HK-2 (cell line): Measurements from ENCODE around the gene TRERF1.

Experiments
- DNase-seq: peaks from one replicate; pipeline ENCODE4 v3.0.0-alpha.2; 2018; ENCODE audit not compliant: unreplicated experiment

Gene TRERF1

DNA sequence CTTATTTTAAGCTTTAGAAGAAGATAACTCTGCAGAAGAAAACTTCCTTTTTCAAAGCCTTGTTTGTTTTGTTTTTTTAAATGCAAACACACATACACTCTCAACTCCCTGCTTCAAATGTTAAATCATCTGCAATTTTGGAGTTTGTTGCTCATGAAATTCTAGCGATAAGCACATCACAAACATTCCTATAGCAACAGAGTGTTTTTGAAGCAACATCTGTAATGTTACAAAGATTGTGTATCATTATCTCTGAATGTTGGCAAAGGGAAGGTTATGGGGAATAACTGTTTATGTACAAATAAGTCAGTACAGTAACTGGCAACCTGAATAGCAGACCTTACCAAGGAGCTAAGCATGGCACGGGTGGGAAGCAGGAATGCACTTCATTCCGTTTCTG lies 149.3 kb downstream of the TRERF1 start:
- DNase-seq = no peak

DNA sequence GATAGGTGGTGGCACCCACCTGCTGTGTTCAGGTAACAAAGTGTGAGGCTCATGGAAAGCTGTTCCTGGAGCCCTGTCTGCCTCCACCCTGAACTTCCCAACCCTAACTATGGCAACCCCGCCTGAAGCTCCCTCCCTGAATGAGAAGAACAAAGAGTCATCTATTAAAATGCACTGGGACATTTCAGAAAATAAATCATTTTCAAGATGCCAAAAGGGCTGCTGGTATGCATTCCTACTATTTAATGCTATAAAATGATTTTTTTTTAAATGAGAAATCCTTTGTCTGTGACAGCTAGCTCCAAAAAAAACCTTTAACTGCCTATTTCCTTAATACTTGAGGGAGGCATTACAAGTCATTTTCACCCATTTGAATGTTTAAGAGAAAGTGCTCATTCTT lies 149.7 kb downstream of the TRERF1 start:
- DNase-seq = no peak

DNA sequence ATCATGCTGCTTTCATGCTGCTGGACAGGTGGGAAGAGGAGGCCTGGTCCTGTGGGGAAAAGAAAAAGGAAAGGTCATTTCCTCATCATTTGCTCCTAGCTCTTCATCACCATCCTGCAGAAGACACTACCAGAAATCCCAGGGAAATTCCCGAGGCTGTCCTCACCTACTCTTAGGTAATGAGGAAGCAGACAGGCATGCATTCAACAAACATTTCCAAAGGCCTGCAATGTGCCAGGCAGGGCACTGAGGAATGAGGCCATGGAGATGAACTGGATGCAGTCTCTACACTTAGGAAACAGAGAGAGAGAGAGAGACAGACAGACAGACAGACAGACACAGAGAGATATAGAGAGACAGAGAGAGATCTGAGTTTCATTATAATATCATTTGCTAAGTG lies 151.0 kb downstream of the TRERF1 start:
- no peak for DNase-seq

DNA sequence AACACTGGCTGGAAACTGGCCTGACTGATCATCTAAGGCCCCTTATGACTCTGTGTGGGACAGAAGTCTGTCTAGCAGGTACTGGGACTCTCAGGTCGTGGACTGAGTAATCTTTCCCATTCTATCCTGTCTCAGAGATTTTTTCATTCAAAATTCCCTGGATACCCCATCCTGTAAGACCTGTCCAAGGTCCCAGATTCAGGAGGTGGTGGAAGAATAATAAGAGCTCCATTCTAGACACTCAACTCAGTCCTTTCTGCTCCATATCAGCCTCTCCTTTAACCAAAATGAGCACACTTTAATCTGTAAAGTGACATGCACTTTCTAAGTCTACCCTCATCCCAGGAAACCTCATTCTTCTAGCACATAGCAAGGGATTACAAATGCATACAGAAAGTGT lies 151.5 kb downstream of the TRERF1 start:
- no peak for DNase-seq

DNA sequence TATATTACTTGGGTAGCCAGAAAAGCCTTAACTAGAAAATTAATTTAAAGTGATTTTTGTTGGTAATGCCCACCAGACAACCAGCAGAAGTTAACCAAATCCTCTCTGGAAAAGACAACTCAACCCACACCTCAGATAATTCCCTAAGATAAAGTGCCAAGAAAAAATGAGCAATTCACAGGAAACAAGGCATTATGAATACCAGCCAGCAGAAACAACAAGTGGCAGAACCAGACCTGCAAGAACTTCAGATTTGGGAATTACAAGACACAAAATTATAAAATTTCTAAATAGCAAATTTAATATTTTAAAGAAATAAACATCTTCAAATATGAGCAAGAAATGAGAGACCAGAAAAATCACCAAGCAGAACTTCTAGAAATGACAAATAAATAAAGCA lies 154.1 kb downstream of the TRERF1 start:
- DNase-seq = no peak

- DNase-seq = no peak
These were observed 155.1 kb downstream of the TRERF1 start for GRCh38 chr6:42296614-42297013.

GRCh38 chr6:42295677-42296076 lies 156.0 kb downstream of the TRERF1 start:
- DNase-seq = no peak

DNA sequence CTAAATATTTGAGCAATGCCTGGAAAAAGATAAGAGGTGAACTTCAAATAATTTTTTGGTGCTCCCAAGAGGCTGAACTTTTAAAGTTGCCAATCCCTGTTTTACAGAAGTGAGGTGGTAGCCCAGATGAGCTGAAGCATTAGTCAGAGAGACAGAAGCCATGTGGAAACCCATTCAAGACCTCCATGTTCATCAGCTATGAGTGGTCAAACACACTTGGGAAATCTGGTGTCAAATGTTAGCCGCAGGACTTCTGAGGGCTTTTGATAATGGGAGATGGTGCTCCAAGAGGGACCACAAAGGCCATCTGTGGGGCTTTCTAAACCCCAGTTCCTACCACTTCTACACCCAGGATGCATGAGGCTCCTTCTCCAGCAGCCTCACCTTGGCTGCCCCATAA lies 156.5 kb downstream of the TRERF1 start:
- no peak for DNase-seq

- DNase-seq = peak; percentile 49
These were observed 157.0 kb downstream of the TRERF1 start for GRCh38 chr6:42294759-42295158.

DNA sequence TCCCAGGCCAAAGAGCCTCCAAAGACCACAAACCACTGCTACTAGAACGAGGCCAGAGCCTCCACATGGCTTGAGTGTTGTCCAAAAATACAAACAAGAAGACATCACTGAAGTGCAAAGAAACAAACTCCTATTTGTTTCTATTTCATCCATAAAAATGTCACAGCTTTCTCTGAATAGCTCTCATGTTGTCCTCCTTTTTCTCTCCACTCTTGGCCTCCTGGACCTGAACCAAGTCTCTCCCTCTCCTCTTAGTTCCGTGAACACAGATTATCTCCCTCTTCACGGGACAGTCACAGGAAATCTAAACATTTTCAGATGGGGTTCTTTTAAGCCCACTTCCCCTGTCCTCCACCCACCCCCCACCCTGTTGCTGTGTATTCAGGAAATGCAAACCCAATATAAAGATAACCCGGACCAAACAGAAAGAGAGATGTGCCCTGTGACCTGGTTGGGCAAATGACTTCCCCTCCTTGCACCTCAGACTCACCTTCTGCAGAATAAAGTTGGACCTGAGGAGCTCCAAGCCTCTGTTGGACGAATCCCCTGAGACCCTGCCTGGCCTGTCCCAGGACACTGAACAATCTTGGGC lies 158.2 kb downstream of the TRERF1 start:
- DNase-seq = no peak

DNA sequence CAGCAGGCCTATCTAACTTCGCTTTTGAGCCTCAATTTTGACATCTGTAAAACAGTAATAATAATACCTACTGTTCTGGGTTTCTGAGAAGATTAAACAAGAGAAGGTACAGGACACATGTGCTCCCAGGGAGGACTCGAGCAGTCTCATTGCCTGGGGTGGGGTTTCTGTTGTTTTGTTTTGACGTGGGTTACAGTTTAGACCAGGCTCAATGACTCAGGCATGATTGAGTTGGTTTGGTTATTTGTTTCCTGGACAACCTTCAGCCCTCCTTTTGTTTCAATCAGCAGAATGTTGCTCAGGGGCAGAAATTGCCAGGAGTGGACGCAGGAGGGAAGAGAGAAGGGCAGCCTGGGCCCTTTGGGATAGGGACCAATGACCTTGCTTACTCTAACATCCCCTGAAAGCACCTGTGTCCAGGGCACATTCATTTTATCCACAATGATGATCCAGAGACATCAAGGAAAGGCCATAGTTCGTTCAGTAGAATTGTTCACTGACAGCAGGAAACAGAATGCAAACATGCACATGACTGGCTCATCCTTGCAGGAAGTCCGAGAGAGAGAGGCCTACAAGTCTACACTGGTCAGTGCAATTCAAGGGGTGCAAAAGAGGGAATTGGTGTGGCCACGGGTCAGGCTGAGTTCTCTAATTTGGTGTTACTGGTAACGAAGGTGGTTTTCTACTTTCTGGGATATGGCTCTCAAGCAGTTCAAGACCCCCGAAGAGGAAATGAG lies 159.6 kb downstream of the TRERF1 start:
- DNase-seq = no peak

- no peak for DNase-seq
These were observed 164.0 kb downstream of the TRERF1 start for GRCh38 chr6:42287756-42288155.

DNA sequence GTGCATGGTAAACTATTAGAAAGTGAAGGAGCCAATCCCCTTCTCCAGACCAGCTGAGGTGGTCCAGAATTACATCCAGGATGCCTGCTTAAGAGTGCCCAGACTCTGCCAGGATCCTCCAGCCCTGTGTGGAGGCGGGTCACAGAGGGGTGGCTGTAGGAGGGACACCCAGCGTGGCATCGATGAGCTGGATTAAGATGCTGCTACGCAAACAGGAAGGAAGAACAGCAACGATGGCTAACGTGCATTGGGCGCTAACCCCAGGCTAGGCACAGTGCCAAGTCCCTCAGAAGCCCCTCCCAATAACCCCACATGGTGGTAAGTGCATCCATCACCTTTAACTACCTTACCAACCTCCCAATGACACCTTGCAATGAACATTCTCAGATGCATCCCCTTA lies 170.2 kb downstream of the TRERF1 start:
- no peak for DNase-seq

DNA sequence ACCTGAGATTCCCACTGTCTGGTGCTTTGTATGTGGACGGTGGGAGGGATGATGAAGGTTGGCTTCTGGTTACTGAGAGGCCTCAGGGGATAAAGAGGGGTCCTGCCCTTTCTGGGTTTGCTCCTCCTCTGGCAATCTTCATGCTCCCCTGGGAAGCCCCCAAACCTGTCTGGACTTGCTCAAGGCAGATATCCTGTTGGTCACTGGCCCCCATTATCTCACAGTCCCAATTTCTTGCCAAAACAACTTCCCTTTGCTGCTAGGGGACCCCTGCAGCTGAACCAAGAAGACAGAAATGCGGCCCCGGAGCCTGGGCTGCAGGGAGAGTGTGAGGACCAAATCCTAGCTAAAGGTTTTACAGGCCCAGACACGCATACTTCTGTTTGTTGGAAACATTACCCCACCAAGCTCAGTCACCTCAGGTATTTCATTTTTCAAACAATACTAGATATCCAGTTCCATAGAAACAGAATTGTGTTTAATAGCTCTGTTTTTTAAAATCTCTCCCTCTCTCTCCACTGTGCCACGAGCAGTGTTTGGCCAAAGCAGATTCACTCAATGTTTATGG lies 170.7 kb downstream of the TRERF1 start:
- DNase-seq = no peak

GRCh38 chr6:42279966-42280629 lies 171.6 kb downstream of the TRERF1 start:
- no peak for DNase-seq

DNA sequence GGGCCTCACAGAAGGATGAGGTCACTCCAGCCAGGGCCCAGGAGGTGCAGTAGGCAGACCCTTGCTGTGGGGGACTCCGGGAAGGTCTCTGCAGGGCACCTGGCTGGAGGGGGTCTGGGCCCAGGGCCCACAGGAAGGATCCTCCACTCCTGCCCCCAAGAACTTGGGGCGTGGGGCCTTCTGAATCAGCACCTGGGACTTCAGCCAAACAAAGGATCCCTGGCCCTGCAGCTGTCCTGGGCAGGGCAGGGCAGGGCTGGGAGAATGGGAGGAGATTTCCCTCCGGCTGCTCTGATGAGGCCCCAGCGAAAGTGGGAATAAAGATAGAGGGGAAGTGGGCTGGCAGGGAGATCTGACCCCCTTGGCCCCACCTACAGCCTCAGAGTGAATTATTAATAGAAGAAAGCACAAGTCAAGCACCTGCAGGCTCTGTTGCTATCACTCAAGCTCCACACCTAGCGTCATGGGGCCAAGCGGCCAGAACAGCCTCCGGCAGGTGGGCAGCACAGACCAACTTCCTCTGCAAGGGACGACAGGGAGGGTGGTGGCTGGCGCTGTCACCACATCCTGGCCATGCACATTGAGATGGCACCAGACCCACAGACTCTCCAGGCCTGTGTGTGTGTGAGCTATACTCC lies 172.5 kb downstream of the TRERF1 start:
- DNase-seq = no peak

- no peak for DNase-seq
These were observed 173.4 kb downstream of the TRERF1 start for GRCh38 chr6:42278131-42278853.

- DNase-seq = no peak
These were observed 175.5 kb downstream of the TRERF1 start for GRCh38 chr6:42276034-42276890.

GRCh38 chr6:42275376-42276033 lies 176.2 kb downstream of the TRERF1 start:
- DNase-seq = no peak

GRCh38 chr6:42274898-42275297 lies 176.8 kb downstream of the TRERF1 start:
- no peak for DNase-seq
